ENCODE data around the gene ULK4. TPM values are rescaled to one million over a fixed set of nuclear protein-coding genes. Genes with fewer than 3 reads are reported as not detected.

ULK4 gene
- total and polyA plus RNA-seq, 9 of the 15 experiments (the other 6 are each of a cell fraction or from before 2014, with no cell fraction given): 3.0 to 5.9 (median 3.5) TPM

DNA sequence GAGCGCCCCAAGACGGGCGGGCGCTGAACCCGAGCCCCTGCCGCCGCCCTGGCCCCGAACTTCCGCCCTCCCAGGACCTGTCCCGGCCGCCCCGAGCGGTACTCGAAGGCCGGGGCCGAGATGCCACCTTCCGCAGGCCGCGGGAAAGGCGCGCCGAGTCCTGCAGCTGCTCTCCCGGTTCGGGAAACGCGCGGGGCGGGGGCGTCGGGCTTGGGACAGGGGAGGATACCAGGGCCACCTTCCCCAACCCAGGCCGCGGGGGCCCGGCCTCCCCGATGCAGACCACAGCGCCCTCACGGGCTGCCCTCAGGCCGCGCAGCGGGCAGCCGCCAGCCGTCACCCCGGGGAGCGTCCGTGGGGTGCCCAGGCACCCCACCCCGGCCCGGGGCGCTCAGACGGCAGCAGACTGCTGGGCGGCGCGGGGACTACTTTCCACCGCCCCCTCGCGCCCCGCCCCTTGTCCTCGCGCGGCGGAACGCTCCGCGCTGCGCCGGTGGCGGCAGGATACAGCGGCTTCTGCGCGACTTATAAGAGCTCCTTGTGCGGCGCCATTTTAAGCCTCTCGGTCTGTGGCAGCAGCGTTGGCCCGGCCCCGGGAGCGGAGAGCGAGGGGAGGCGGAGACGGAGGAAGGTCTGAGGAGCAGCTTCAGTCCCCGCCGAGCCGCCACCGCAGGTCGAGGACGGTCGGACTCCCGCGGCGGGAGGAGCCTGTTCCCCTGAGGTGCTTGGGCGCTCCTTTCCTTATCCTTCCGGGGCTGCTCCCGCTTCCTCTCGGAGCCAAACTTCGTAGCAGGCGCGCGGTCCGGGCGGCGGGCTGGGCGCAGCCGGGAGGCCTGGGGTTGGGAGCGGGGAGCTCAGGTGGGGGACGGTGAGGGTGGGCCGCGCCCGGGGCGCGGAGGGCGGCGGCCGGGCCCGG is 762.7 kb downstream of the ULK4 start, which contains the start of gene CTNNB1 (continued):
- TF ChIP-seq ZNF3 (CRISPR knock-in tag; IDR thresholded peaks at IDR 0.05) (no peak), TFAM (CRISPR knock-in tag; conservative IDR thresholded peaks at IDR 0.05) (no peak), JUN (IDR thresholded peaks at IDR 0.05; ENCODE audit: borderline replicate concordance, low read depth, low read length) (no peak; the same call in 1 of the 2 replicates), JUN (CRISPR knock-in tag; IDR thresholded peaks at IDR 0.05; ENCODE audit: borderline replicate concordance) (peak; percentile 85; the same call in 1 of the 2 replicates), SMARCC2 (IDR thresholded peaks at IDR 0.05; ENCODE audit: low read depth) (0 out of 2 replicates have a peak, but pooled peaks have one; percentile 26), MYC (IDR thresholded peaks at IDR 0.05; ENCODE audit: low read depth, low read length) (peak; percentile 87), MYC (CRISPR knock-in tag; IDR thresholded peaks at IDR 0.05; ENCODE audit: borderline replicate concordance, low read depth) (peak; percentile 85), ZNF274 (IDR thresholded peaks at IDR 0.05; ENCODE audit: borderline replicate concordance, low read depth, low read length) (no peak), PHF20 (IDR thresholded peaks at IDR 0.05; ENCODE audit: partially characterized antibody) (peak; percentile 83), CBX3 (IDR thresholded peaks at IDR 0.05; ENCODE audit: borderline replicate concordance in 1 of 2, low read length in 2 of 2) (peak in 1 of 2 experiments; percentile 81; a peak in 1 of 3 replicates), ZC3H4 (CRISPR knock-in tag; IDR thresholded peaks at IDR 0.05; ENCODE audit: borderline replicate concordance) (peak; percentile 57; the same call in 1 of the 2 replicates)
- TF ChIP-seq, protein P1, sequence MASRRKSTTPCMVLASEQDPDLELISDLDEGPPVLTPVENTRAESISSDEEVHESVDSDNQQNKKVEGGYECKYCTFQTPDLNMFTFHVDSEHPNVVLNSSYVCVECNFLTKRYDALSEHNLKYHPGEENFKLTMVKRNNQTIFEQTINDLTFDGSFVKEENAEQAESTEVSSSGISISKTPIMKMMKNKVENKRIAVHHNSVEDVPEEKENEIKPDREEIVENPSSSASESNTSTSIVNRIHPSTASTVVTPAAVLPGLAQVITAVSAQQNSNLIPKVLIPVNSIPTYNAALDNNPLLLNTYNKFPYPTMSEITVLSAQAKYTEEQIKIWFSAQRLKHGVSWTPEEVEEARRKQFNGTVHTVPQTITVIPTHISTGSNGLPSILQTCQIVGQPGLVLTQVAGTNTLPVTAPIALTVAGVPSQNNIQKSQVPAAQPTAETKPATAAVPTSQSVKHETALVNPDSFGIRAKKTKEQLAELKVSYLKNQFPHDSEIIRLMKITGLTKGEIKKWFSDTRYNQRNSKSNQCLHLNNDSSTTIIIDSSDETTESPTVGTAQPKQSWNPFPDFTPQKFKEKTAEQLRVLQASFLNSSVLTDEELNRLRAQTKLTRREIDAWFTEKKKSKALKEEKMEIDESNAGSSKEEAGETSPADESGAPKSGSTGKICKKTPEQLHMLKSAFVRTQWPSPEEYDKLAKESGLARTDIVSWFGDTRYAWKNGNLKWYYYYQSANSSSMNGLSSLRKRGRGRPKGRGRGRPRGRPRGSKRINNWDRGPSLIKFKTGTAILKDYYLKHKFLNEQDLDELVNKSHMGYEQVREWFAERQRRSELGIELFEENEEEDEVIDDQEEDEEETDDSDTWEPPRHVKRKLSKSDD (conservative IDR thresholded peaks at IDR 0.05; ENCODE audit: low read length): peak; percentile 83; the same call in 1 of the 2 replicates
- TF ChIP-seq, protein P2, sequence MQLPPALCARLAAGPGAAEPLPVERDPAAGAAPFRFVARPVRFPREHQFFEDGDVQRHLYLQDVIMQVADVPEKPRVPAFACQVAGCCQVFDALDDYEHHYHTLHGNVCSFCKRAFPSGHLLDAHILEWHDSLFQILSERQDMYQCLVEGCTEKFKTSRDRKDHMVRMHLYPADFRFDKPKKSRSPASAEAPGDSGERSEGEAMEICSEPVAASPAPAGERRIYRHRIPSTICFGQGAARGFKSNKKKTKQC (CRISPR knock-in tag; IDR thresholded peaks at IDR 0.05): peak; percentile 93; the same call in 1 of the 2 replicates
- TF ChIP-seq, protein P3, sequence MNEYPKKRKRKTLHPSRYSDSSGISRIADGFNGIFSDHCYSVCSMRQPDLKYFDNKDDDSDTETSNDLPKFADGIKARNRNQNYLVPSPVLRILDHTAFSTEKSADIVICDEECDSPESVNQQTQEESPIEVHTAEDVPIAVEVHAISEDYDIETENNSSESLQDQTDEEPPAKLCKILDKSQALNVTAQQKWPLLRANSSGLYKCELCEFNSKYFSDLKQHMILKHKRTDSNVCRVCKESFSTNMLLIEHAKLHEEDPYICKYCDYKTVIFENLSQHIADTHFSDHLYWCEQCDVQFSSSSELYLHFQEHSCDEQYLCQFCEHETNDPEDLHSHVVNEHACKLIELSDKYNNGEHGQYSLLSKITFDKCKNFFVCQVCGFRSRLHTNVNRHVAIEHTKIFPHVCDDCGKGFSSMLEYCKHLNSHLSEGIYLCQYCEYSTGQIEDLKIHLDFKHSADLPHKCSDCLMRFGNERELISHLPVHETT (CRISPR knock-in tag; conservative IDR thresholded peaks at IDR 0.05 in 1 of 2, IDR thresholded peaks at IDR 0.05 in 1 of 2): peak in 1 of 2 experiments; percentile 88; a peak in 2 of 4 replicates
- TF ChIP-seq, protein P4, sequence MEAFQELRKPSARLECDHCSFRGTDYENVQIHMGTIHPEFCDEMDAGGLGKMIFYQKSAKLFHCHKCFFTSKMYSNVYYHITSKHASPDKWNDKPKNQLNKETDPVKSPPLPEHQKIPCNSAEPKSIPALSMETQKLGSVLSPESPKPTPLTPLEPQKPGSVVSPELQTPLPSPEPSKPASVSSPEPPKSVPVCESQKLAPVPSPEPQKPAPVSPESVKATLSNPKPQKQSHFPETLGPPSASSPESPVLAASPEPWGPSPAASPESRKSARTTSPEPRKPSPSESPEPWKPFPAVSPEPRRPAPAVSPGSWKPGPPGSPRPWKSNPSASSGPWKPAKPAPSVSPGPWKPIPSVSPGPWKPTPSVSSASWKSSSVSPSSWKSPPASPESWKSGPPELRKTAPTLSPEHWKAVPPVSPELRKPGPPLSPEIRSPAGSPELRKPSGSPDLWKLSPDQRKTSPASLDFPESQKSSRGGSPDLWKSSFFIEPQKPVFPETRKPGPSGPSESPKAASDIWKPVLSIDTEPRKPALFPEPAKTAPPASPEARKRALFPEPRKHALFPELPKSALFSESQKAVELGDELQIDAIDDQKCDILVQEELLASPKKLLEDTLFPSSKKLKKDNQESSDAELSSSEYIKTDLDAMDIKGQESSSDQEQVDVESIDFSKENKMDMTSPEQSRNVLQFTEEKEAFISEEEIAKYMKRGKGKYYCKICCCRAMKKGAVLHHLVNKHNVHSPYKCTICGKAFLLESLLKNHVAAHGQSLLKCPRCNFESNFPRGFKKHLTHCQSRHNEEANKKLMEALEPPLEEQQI (IDR thresholded peaks at IDR 0.05): peak; percentile 78
- TF ChIP-seq, protein P5, sequence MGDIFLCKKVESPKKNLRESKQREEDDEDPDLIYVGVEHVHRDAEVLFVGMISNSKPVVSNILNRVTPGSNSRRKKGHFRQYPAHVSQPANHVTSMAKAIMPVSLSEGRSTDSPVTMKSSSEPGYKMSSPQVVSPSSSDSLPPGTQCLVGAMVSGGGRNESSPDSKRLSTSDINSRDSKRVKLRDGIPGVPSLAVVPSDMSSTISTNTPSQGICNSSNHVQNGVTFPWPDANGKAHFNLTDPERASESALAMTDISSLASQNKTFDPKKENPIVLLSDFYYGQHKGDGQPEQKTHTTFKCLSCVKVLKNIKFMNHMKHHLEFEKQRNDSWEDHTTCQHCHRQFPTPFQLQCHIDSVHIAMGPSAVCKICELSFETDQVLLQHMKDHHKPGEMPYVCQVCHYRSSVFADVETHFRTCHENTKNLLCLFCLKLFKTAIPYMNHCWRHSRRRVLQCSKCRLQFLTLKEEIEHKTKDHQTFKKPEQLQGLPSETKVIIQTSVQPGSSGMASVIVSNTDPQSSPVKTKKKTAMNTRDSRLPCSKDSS (IDR thresholded peaks at IDR 0.05; ENCODE audit: low read depth, partially characterized antibody): no peak

All from K562 (cell line).